ENCODE measurements around the gene PLCB2.

PLCB2 gene, protein sequence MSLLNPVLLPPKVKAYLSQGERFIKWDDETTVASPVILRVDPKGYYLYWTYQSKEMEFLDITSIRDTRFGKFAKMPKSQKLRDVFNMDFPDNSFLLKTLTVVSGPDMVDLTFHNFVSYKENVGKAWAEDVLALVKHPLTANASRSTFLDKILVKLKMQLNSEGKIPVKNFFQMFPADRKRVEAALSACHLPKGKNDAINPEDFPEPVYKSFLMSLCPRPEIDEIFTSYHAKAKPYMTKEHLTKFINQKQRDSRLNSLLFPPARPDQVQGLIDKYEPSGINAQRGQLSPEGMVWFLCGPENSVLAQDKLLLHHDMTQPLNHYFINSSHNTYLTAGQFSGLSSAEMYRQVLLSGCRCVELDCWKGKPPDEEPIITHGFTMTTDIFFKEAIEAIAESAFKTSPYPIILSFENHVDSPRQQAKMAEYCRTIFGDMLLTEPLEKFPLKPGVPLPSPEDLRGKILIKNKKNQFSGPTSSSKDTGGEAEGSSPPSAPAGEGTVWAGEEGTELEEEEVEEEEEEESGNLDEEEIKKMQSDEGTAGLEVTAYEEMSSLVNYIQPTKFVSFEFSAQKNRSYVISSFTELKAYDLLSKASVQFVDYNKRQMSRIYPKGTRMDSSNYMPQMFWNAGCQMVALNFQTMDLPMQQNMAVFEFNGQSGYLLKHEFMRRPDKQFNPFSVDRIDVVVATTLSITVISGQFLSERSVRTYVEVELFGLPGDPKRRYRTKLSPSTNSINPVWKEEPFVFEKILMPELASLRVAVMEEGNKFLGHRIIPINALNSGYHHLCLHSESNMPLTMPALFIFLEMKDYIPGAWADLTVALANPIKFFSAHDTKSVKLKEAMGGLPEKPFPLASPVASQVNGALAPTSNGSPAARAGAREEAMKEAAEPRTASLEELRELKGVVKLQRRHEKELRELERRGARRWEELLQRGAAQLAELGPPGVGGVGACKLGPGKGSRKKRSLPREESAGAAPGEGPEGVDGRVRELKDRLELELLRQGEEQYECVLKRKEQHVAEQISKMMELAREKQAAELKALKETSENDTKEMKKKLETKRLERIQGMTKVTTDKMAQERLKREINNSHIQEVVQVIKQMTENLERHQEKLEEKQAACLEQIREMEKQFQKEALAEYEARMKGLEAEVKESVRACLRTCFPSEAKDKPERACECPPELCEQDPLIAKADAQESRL

DNA sequence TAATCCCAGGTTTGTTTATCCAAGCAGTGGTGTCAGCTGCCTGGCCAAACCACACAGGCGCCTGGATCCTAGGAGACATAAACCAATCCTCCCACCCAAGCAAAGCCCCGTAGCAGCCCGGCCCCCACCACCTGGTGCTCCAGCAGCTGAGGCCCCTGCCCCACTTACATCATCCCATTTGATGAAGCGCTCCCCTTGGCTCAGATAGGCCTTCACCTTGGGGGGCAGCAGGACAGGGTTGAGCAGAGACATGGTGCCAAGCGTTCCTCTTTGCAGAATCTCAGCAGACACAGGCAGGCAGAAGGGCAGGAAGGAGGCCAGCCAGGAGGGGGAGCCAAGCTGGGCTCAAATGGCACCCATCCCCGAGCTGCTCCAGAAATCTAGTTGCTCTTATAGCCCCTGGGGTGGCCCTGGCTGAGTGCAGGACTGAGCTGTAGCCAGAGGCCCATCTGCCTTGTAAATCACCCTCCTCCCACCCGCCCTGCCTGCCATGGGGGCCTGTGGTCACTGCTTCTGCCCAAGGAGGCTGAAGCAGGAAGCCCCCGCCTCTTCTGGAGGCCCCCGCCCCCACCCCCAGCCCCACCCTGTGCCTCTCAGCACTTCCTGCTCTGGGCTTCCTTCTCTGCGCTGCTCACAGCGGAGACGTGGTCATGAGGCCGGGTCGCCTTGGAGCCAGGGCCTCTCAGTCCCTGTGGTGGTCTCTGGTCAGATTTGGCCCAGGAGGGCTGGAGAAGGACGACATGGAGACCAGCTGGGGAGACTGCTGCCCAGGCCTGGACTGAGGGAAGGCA is at the start of gene PLCB2:
Gene PLCB2 (minus strand): TSS at position 515 of the 791 bp plus-strand sequence. CDS start 263 bp downstream, at position 252.
- DNase-seq, result peak in 19 of 58 donors; percentile 8 to 46 (median 27)

DNA sequence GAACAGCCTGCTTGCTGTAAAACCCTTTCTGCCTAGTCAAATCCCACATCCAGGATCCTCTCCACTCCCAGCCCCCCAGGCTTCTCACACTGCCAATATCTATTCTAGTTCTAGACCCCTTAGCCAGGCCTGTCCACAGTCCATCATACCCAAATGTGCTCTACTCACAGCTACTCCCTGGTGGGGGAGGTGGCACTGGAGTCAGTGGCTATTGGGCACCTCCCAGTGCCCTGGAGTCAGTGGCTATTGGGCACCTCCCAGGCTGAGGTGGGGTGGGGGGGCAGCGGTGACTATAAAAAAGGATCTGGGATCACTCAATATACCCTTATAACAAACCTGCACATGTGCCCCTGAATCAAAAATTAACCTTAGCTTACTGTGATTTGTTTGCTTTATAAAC is 49.5 kb upstream of the PLCB2 start:
- DNase-seq, result no peak

DNA sequence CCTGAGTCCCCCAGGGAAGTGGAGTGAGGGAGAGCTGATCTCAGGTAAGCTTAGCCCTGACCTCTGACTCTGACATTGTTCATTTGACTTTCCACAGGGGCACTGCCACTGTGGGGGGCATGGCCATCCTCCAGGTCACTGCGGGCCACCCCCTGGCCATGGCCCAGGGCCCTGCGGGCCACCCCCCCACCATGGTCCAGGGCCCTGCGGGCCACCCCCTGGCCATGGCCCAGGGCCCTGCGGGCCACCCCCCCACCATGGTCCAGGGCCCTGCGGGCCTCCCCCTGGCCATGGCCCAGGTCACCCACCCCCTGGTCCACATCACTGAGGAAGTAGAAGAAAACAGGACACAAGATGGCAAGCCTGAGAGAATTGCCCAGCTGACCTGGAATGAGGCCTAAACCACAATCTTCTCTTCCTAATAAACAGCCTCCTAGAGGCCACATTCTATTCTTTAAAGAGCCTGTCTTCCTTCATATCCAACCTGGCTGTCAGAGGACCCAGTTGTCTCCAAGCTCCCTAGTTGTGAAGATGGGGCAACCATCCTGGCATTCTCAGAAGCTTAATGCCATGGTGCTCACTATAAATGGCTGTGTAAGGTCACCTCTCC is 48.3 kb upstream of the PLCB2 start:
- DNase-seq, result no peak

DNA sequence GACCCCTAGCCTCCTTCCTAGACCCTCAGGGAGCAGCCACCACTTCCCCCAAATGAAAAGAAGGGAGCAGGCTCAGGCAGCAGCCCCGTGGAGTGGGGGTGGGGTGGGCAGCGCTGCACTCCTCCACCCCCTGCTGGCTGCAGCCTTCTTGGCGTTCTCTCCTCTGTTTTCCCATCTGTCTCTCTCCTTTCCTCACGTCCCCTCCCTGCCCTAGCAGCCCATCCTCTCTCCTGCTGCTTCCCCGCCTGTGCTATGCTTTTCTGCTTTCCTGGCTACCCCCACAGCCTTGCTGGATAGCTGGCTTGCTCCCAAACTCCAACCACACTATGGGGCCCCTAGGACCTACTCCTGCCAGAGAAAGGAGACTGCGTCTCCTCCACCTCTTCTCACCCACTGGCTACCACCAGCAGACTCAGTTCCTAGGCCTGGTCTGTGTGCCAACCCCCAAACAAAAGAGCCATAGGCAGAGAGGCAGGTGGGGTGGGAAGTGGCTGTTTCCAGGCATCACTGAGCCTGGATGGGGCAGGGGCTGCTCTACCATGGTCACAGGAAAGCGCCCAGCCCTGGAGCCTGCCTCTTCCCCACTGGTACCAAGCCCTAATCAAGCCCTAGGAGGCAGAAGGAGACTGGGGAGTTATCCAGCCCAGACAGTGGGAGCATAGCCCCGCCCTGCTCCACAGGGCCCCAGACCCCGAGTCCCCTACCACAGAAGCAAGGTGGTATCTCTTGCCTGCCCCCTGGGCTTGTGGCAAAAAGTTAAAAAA is 46.9 kb upstream of the PLCB2 start:
- peak in 42 of 58 donors; percentile 7 to 74 (median 46) for DNase-seq

DNA sequence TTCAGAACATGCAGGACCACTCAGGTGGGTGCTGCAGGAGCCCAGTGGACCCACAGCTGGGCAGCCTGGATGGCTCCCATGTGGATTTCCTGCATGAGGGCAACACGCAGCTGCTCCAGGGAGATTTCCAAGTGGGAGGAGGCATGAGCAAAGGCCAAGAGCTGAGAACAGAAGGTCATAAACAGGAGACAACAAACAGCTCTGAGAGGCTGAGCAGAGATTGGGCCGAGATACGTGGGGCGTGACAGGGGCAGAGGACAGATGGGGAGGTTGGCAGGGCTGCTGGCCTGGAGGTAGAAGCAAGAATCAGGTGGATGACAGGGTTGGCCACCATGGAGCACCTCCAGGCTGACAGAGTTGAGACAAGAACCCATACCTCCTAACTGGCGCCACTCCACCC is 46.0 kb upstream of the PLCB2 start:
- no peak for DNase-seq

DNA sequence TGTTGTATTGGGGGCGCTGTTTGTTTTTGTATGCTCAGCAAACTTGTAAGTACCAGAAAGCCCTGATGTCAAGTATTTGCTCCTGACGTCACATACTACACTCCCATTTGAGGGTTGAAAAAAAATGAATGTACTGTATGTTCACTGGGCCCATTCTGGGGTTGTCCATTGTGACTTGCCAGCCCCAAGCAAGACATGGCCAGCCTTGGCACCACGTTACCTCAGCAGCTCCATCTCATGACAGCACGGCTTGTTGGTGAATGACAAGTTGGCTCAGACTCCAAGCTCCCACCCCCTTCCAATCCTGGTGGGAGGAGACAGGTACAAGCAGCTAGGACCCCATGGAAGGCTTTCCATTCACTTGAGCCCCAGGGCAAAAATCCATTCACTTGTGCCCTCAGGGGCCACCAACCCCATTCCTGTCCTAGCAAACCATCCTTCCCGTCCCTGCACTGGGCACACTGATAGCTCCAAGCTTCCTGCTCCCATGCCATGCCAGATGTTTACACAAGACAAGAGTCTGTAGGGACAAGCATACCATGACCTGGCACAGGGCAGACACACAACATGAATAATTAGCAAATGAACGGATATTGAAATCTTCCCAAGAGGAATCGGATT is 44.7 kb upstream of the PLCB2 start:
- no peak for DNase-seq

DNA sequence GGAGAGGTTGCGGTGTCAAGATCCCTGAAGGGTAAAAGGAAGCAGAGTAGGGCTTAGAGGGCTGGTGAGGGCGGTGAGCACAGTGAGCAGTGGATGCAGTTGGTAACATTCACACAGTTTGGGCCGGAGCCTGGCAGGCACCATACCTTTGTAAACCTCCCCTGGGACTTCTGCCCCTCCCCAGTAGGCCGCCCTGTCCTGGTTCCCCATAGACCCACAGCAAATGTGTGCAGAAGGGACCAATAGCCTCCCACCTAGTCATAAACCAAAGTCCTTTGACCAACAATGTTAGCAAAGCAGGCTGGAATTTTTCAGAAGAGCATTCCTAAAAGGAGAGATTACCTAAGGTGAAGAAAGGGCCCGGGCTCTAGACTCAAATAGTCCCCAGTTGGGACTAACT is 41.4 kb upstream of the PLCB2 start:
- DNase-seq, result no peak

DNA sequence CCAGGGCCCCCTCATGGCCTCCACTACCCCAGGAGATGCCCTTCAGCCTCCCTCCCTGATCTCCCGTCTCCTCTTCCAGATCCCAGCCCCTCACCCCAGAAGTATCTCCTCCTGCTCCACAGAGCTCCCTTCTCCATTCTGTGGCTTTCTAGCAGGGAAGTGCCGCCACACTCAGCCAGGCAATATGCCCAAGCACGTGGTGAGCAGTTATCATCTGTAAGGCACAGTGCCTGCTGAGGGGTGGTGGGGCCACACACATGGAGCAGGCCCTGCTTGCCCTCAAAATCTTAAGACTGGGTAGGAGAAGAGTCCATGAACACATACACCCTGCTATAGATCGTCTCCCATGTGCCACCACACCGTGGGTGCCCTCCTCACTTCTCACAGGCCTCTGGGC is 40.7 kb upstream of the PLCB2 start:
- no peak for DNase-seq

DNA sequence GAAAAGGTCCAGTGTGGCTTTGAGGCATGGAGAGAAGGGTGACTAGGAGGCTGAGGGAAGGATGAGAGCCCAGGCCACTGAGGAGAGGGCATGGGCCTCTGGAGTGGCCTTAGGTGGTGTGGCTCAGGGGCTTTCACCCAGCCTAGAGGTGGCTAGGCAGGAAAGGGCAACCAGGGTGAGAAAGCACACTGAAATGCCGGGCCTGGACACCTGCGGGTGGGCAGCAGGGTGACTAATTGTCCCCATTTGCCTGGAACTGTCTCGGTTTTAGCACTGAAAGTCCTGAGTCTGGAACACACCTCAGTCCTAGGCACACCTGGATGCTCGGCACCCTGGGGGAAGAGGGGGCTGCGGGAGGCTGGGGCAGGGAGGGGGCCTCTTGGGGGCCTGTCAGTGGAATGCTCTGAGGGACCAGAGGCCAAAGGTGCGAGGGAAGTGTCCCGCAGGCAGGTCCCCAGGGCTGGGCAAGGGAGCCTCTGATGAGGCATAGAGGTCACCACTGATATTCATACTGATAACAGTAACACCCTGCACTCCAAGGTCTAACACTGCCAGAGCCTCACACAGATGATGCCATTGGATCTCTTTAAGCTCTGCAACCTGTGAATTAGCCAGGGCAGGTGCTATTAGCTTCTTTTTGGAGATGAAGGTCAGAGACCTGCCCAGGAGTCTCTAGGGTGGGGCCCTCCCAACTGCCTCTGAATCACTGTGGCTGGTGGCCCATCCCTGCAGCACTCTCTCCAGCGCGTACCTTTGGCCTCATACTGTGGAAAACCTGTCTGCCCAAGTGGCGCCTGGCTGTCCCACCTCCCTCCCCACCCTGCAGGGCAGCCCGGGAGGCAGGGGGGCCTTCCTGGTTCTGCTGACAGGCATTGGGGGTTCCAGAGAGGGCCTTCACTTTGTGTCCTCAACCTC is 40.1 kb upstream of the PLCB2 start:
- DNase-seq, result no peak

DNA sequence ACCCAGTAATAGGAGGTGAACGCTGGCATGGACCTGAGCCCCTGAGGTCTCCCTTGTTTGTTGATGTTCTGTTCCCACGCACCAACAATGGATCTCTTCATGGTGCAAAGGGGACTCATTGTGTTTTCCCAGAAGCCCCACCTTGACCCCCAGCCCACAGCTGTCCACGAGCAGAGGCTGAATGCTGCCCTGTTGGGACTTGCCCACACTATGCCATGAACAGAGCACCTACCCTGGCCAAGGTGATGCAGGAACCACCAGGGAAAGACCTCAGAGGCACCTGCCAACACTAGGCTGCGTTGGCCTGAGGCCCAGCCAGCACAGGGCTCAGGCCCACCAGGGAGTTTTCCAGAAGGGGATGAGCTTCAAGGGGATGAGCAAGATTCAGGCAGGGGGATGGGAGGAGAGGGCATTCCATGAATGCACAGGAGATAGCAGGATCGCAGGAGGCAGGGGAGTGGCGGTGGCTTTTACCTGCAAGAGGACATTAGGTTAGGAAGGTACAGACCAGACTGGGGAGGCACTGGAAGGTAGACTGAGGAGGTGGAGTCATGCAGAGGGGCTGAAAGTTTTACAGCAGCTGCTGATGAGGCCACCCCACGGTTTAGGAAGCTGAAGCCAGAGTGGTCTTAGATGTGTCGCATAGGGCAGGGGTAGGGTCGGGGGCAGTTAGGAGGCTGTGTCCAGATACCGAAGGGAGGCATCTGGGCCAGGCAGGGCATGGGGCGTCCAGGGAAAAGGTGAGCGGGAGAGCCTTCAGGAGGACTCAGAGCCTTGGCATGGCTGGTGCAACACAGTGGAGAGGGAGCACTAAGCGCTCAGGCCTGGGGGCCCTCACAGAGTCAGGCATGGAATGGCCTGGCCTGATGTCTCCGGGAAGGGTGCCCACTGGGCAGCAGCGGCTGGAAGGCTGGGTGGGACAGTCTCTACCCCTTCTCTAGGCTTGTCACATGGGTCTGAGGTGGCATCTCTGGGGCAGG is 39.1 kb upstream of the PLCB2 start:
- no peak for DNase-seq

DNA sequence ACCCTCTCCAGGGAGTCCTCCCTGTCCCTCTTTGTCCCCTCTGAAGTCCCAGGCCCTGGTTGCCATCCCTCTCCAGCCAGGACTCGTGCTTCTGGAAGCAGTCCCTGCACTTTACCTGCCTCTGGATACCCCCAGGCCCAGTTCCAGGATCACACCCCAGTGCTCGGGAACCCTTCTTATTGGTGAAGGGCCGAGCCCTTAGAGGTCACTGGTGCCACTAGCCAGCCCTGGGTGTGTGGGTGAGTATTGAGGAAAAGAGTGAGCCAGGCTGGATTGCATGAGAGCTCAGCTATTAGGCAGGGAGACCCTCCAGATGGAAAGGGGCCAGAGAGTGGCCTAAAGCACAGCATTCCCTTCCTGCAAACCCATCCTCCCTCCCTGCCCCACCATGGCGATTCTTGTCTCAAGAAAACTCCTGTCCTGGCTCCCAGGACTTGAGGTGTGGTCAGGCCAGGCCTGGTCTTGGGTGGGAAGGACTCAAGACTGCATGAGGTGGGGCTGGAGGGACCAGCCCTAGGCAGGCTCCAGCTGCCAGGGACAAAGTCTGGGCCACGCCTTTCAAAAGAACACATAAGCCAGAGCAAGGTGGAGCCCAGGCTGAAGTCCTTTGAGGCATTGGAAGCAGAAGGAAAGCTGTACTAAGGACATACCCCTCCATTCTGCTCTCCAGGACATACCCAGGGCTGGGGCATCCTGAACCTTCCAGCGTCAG is 38.3 kb upstream of the PLCB2 start:
- no peak for DNase-seq

DNA sequence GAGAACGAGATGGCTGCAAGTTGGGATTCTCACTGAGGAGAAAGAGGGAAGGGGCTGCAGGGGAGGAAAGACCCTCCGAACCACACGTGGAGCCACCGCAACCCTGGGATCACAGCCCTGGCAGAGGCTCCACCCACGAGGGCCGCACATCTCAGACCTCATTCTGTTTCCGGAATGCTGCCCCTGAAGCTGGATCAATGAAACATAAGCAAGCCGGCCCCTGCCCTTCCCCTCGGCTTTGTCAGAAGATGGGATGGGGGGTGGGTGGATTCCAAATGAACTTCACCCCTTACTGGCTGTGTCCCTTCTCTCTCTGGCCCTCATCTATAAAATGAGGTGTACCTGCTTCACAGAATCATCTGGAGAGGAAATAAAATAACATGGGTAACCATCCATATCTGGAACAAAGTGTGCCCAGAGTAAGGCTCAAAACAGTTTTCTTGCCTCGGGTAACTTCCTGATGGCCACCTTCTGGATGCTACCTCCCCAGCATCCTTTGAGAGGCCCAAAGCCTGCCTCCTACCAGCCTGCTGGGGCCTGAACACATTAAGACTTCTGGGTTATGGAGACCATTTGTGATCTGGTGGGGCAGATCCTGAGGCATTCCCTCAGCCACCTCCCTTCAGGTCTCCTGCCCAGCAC is 37.6 kb upstream of the PLCB2 start:
- DNase-seq, result no peak

DNA sequence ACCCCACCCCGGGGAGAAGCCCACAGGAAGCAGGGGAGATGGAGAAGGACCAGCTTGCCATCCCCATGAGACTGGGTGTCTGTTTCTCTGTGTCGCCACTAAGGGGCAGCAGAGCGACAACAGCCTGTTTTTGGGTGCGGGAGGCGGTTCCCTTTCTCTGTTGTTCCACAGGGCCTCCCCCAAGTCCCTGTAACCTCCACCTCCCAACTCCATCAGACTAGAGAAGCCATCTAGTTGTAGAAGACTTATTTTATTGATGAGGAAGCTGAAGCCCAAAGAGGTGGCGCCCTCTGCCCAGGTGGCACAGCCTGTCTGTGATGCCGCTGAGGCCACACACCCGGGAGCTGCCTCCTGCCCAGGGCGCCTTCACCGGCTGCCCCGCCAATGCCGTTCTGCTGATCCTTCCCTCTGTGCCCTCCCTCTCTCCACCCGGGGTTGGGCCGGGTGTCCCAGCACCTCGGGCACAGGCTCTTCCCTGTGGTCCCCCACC is 36.9 kb upstream of the PLCB2 start:
- peak in 50 of 58 donors; percentile 8 to 76 (median 42) for DNase-seq

DNA sequence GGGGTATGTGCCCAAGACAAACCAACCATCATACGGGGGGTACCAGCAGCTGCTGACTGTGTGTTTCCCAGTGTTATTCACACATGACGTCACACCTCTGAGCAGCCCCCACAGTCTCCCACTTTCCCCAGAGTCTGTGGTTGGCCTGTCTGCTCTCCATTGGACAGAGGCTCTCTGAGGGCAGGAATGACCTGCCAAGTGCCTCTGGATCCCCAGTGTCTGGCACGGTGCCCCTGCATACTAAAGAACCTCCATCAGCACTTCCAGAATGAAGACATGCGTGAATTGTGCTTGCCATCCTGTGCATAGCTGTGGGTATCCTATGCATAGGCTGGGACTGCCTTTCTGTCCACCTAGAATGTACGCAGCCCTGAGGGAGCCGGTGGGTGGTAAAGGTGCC is 36.5 kb upstream of the PLCB2 start:
- no peak for DNase-seq

DNA sequence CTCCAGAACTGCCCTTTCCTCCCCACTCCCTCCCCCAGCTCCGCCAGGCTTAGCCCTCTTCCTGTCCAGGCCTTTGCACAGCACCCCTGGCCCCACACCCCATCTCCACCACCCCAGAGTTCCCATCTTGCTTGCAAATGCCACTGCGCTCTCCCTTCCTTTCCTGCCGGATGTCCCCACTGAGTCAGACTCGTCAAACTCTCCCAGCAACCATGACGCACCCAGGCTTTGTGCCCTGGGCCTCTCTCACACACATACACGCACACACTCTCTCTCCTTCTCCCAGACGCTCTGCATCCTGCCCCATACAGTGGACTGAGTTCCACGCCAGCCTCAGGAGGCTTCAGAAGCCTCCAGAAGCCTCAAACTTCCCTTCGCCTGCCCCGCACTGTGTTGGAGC is 35.8 kb upstream of the PLCB2 start:
- no peak for DNase-seq

Data from anterior cingulate cortex (tissue), 58 donors.